ENCODE results near the gene TSPAN4.

DNA sequence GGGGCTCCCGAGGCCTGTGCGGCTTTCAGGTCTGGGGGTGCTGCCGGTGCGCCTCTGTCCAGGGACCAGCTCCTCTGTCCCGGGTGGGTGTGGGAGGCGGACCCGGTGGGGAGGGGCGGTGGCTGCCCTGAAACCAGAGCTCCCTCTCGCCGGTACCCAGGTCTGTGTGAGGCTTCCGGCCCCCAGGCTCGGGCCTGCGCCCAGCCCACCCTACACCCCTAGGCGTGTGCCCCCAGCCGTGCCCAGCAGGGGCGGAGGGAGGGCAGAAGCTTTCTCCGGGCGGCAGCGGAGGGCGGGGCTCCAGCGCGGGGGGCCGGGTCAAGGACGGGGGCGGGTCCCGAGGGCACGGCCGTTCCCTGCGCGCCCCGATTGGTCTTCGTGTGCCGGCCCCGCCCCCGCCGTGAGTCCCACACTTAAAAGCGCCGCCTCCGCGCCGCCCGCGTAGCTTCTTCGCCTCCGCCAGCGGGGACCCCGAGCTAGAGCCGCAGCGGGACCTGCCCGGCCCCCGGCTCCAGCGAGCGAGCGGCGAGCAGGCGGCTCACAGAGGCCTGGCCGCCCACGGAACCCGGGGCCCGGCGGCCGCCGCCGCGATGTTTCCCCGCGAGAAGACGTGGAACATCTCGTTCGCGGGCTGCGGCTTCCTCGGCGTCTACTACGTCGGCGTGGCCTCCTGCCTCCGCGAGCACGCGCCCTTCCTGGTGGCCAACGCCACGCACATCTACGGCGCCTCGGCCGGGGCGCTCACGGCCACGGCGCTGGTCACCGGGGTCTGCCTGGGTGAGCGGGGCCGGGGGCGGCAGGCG lies 23.3 kb upstream of the TSPAN4 start:
- TF ChIP-seq POLR2A (IDR thresholded peaks at IDR 0.05; ENCODE audit: low read length) (peak; percentile 80), GATA1 (IDR thresholded peaks at IDR 0.05; ENCODE audit: low read depth, low read length) (no peak)
